ENCODE measurements around the gene JMJD6. TPM values are rescaled to one million over a fixed set of nuclear protein-coding genes. Genes with fewer than 3 reads are reported as not detected.
"Not testable (repeated sequence)": the region's sequence is repeated elsewhere in the genome, so short reads cannot be mapped to it uniquely, and the experiment has no call there.

The JMJD6 gene
- polyA plus RNA-seq, 1 experiment: 17.2 TPM

- DNase-seq (ENCODE audit: low read depth): no peak
- ChIA-PET CTCF (interaction anchor here (0.5 to 2.5 kb wide), 5 partner anchors 16 to 274 kb away, joined by 3 to 6 read pairs (median 3); no protein-coding TSS in a partner anchor), POLR2A (no interaction called here)
- Histone ChIP-seq H3K4me3 (ENCODE audit: low read depth, low read length) (no peak overlapping the region), H3K36me3 (ENCODE audit: control insufficient read depth, insufficient read depth, low read length) (peaks cover 6% of the 10 kb centered on the region), H3K27me3 (ENCODE audit: control insufficient read depth, insufficient read depth, low read length) (no peaks in the 10 kb centered on the region)
- TF ChIP-seq CTCF (IDR thresholded peaks at IDR 0.05; ENCODE audit: insufficient read depth, low read depth, low read length): no peak
Observed at GRCh38 chr17:76732734-76733617, 6.6 kb upstream of the JMJD6 start.

- H3K27me3 ChIP-seq (ENCODE audit: control insufficient read depth, insufficient read depth, low read length); POLR2A ChIA-PET; H3K4me3 ChIP-seq (ENCODE audit: low read depth, low read length); H3K36me3 ChIP-seq (ENCODE audit: control insufficient read depth, insufficient read depth, low read length); DNase-seq (ENCODE audit: low read depth): not testable (repeated sequence)
- CTCF ChIA-PET: interaction anchor here (0.5 to 1.6 kb wide), 3 partner anchors 15 to 273 kb away, joined by 3 to 6 read pairs (median 3); no protein-coding TSS in a partner anchor
Observed at GRCh38 chr17:76731800-76732733, 5.7 kb upstream of the JMJD6 start.

GRCh38 chr17:76727745-76728456 is 1.5 kb upstream of the JMJD6 start:
- H3K4me3 ChIP-seq (ENCODE audit: low read depth, low read length): peak overlapping the region; percentile 93
- ChIA-PET CTCF (interaction anchor here (0.6 to 3.9 kb wide), 9 partner anchors 8 to 612 kb away, joined by 3 to 25 read pairs (median 4); partner anchors contain the start of gene MGAT5B), POLR2A (interaction anchor here (0.7 kb wide), 2 partner anchors 9 to 330 kb away, joined by 5 to 6 read pairs; no protein-coding TSS in a partner anchor)
- H3K27me3 ChIP-seq (ENCODE audit: control insufficient read depth, insufficient read depth, low read length): no peaks in the 10 kb centered on the region
- DNase-seq (ENCODE audit: low read depth): no peak
- TF ChIP-seq CTCF (IDR thresholded peaks at IDR 0.05; ENCODE audit: insufficient read depth, low read depth, low read length): no peak
- peaks cover 2% of the 10 kb centered on the region for H3K36me3 ChIP-seq (ENCODE audit: control insufficient read depth, insufficient read depth, low read length)

- H3K4me3 ChIP-seq (ENCODE audit: low read depth, low read length): peak within 1 kb of the TSS; percentile 93
- TF ChIP-seq CTCF (IDR thresholded peaks at IDR 0.05; ENCODE audit: insufficient read depth, low read depth, low read length): peak; percentile 84
- ChIA-PET CTCF (interaction anchor here (0.6 to 3.9 kb wide), 11 partner anchors 8 to 613 kb away, joined by 3 to 25 read pairs (median 5); partner anchors contain the start of gene MGAT5B), POLR2A (no interaction called here)
- no peak for DNase-seq (ENCODE audit: low read depth)
- H3K27me3 ChIP-seq (ENCODE audit: control insufficient read depth, insufficient read depth, low read length): no peaks in the 10 kb centered on the region
- peaks cover 4% of the 10 kb centered on the region for H3K36me3 ChIP-seq (ENCODE audit: control insufficient read depth, insufficient read depth, low read length)
Observed at GRCh38 chr17:76726776-76727718, 641 bp upstream of the JMJD6 start, which contains the start of gene METTL23. METTL23 (plus strand) TSS chr17:76726839; CDS start chr17:76729711, 2,872 bp downstream.
